ENCODE results near the gene FARSA. TPM values are rescaled to one million over a fixed set of nuclear protein-coding genes. Genes with fewer than 3 reads are reported as not detected.

The FARSA gene
- total and polyA plus RNA-seq, 12 donors = 33.5 to 102 (median 52.1) TPM

DNA sequence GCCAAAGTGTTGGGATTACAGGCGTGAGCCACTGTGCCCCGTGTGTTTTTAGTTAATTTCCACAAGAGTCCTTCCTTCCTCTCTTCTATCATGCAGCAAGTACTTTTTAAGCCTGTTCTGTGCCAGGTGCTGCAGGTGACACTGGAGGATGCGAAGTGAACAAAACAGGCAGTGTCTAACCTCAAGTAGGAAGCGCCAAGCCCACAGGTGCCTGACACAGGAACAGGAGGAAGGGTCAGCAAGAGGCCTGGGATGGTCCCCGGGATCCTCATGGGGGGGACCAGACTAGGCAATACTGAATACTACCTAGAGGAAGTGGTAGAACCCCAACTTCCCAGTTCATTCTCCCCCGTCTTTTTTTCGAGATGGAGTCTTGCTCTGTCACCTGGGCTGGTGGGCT, 3.1 kb upstream of the FARSA start:
- Histone ChIP-seq H3K27ac (no peak overlapping the region), H3K27me3 (no peaks in the 10 kb centered on the region), H3K4me1 (replicated peaks in 1 of 2) (peaks cover 14 to 39% of the 10 kb centered on the region in 2 donors), H3K9me3 (replicated peaks in 1 of 3) (no peaks in the 10 kb centered on the region), H3K36me3 (replicated peaks in 1 of 2) (peaks cover 0 to 22% of the 10 kb centered on the region in 2 donors), H3K4me3 (no peak overlapping the region)
- 74 to 77% (median 75%) methylated on average over 7 of the region's 7 CpGs for WGBS, 4 donors
- intact Hi-C loops (cut with DNase I) = no loop called here
- TF ChIP-seq, protein P1, sequence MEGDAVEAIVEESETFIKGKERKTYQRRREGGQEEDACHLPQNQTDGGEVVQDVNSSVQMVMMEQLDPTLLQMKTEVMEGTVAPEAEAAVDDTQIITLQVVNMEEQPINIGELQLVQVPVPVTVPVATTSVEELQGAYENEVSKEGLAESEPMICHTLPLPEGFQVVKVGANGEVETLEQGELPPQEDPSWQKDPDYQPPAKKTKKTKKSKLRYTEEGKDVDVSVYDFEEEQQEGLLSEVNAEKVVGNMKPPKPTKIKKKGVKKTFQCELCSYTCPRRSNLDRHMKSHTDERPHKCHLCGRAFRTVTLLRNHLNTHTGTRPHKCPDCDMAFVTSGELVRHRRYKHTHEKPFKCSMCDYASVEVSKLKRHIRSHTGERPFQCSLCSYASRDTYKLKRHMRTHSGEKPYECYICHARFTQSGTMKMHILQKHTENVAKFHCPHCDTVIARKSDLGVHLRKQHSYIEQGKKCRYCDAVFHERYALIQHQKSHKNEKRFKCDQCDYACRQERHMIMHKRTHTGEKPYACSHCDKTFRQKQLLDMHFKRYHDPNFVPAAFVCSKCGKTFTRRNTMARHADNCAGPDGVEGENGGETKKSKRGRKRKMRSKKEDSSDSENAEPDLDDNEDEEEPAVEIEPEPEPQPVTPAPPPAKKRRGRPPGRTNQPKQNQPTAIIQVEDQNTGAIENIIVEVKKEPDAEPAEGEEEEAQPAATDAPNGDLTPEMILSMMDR (IDR thresholded peaks at IDR 0.05) = no peak
- TF ChIP-seq POLR2A (IDR thresholded peaks at IDR 0.05) = no peak
- no peak for DNase-seq

DNA sequence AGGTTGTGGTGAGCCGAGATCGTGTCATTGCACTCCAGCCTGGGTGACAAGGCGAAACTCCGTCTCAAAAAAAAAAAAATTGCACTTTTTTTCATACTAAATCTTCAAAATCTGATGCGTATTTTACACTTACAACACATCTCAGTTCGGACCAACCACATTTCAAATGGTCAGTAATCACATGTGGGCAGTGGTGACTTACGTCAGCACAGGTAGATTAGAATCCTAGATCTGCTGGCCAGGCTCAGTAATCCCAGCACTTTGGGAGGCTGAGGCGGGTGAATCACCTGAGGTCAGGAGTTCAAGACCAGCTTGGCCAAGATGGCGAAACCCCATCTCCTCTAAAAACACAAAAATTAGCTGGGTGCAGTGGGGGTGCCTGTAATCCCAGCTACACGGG, 1.6 kb upstream of the FARSA start:
- Histone ChIP-seq H3K27me3 (no peaks in the 10 kb centered on the region), H3K36me3 (replicated peaks in 1 of 2) (peaks cover 0 to 11% of the 10 kb centered on the region in 2 donors), H3K9me3 (replicated peaks in 1 of 3) (no peaks in the 10 kb centered on the region), H3K4me3 (no peak overlapping the region), H3K27ac (no peak overlapping the region), H3K4me1 (replicated peaks in 1 of 2) (peaks cover 14 to 24% of the 10 kb centered on the region in 2 donors)
- WGBS, 4 donors = 80 to 89% (median 85%) methylated on average over 10 of the region's 10 CpGs
- no peak for DNase-seq
- TF ChIP-seq, protein P1 (IDR thresholded peaks at IDR 0.05) = no peak
- TF ChIP-seq POLR2A (IDR thresholded peaks at IDR 0.05) = no peak
- intact Hi-C loops (cut with DNase I) = no loop called here

DNA sequence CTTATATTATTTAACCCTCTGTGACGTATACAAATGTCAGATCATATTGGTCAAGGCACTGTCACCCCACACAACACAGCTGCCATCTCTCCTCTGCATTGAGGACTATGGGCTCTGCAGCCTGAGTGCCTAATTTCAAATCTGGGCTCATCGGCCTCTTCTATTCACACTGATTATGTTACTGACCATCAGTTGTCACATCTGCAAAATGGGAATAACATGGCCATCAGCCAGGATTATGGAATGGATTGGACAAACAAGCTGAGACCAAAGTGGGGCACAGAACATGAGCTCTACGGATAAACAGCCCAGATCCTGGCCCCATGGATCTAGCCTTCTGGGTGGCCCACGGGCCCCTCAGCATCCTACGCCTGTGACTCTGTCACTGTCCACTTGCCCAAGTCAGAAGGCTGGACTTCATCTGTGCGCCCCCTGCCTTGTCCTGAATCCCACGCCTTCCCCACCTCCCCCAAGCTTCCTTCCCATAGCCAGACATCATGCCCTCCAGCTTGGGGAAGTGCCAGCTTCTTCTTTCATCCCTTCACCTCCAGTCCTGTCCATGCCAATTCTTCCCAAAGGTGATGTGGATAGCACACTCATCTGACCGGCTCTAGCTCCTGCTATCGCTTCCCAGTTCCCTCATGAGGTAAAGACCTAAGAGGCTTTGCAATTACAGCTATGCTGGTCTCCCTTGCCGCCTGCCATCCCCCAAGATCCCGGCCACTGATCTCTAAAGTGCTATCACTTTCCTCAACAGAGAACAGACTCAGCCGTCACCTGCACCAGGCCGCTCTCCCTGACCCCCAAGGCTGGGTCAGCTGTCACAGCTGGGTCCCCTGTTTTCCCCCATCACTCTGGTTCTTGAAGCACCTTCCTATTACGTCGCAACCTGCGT, 872 bp downstream of the FARSA start:
- H3K36me3 ChIP-seq (replicated peaks in 1 of 2) = peaks cover 0 to 29% of the 10 kb centered on the region in 2 donors
- intact Hi-C loops (cut with DNase I) = no loop called here
- H3K27ac ChIP-seq = peak overlapping the region in 4 of 5 donors; percentile 62 to 94 (median 71)
- H3K27me3 ChIP-seq = no peaks in the 10 kb centered on the region
- no peak for TF ChIP-seq POLR2A (IDR thresholded peaks at IDR 0.05)
- TF ChIP-seq, protein P1 (IDR thresholded peaks at IDR 0.05) = no peak
- peak in 1 of 7 donors; percentile 35 for DNase-seq
- WGBS, 4 donors = 23 to 31% (median 29%) methylated on average over 16 of the region's 16 CpGs
- no peaks in the 10 kb centered on the region for H3K9me3 ChIP-seq (replicated peaks in 1 of 3)
- H3K4me1 ChIP-seq (replicated peaks in 1 of 2) = peaks cover 11 to 14% of the 10 kb centered on the region in 2 donors
- peak overlapping the region; percentile 87 to 99 (median 97) for H3K4me3 ChIP-seq

DNA sequence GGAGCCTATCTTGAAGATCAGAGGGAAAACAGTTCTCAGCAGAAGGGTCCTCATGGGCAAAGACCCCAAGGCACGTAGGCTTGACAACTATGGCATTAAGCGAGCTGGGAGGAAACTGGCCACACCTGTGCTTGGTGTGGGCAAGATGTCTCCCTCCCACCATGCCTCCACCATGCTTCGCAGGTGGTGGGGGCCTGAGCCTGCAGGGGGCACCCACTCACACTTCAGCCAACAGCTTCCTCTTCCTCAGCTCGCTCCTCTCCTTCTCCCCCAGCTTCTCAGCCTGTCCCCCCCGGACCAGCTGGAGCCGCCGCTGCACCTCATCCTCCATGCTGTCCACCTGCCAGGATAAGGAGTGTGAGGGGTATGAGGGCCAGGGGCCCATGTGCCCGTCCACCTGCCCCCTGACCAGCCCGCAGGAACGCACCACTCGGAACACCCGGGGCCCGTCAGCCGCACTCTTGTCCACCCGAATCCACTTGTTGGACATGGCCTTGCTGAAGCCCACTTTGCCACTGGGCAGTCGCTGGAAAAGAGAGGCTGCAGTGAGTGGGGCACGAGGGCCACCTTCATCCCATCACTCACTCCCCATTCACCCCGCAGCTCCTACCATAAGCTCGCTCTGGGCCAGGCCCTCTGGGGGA, 3.4 kb downstream of the FARSA start:
- Histone ChIP-seq H3K27ac (no peak overlapping the region), H3K9me3 (replicated peaks in 1 of 3) (no peaks in the 10 kb centered on the region), H3K4me1 (replicated peaks in 1 of 2) (peaks cover 10 to 11% of the 10 kb centered on the region in 2 donors), H3K27me3 (no peaks in the 10 kb centered on the region), H3K4me3 (no peak overlapping the region), H3K36me3 (replicated peaks in 1 of 2) (peaks cover 0 to 54% of the 10 kb centered on the region in 2 donors)
- no peak for TF ChIP-seq POLR2A (IDR thresholded peaks at IDR 0.05)
- TF ChIP-seq, protein P1 (IDR thresholded peaks at IDR 0.05) = no peak
- WGBS, 4 donors = 90 to 93% (median 93%) methylated on average over 11 to 19 of the region's 19 CpGs
- intact Hi-C loops (cut with DNase I) = no loop called here
- peak in 1 of 7 donors; percentile 22 for DNase-seq
